Ascending aorta (tissue), 2 donors: Measurements from ENCODE around the gene TIPARP. TPM values are rescaled to one million over a fixed set of nuclear protein-coding genes. Genes with fewer than 3 reads are reported as not detected.

Source experiments
- DNase-seq, 2 donors: peaks; one replicate each; pipeline ENCODE4 v3.0.0-alpha.2; 2019; ENCODE audit warnings: low spot score in 2 of 2
- H3K27ac ChIP-seq, 2 donors: fragments of 200-600 bp; sonication (generic); one replicate each; pipeline ENCODE4 v1.5.1; 2016 to 2017; ENCODE audit warnings: mild to moderate bottlenecking in 1 of 2
- H3K27me3 ChIP-seq: fragments of 200-600 bp; sonication (generic); one replicate; pipeline ENCODE4 v1.5.1; 2017
- H3K36me3 ChIP-seq, 2 donors: fragments of 200-600 bp; sonication (generic); one replicate each; pipeline ENCODE4 v1.5.1; 2016
- H3K4me1 ChIP-seq, 2 donors: fragments of 200-600 bp; sonication (generic); one replicate each; pipeline ENCODE4 v1.5.1; 2016 to 2017; ENCODE audit warnings: mild to moderate bottlenecking in 1 of 2
- H3K4me3 ChIP-seq, 2 donors: fragments of 200-600 bp; sonication (generic); one replicate each; pipeline ENCODE4 v1.5.1; 2016 to 2017; ENCODE audit warnings: mild to moderate bottlenecking in 1 of 2
- H3K9me3 ChIP-seq, 2 donors: fragments of 200-600 bp; sonication (generic); one replicate each; pipeline ENCODE4 v1.5.1; 2016
- intact Hi-C: fragments of 100-400 bp; cut with DNase I; formaldehyde crosslinking; loops from one replicate; pipeline ENCODE4 v1.15.1; 2023
- total RNA-seq: library from RNA; depleted of rRNA; stranded (reverse); fragments of >200 nt; gene quantifications from one replicate; pipeline ENCODE4 v1.1.0, GENCODE V29; 2016
- TF ChIP-seq, protein P1 (sequence below), 3 experiments: fragments of 200-600 bp in 2 of 3; fragments of 450-650 bp in 1 of 3; sonication (generic) in 2 of 3; IDR thresholded peaks; one replicate each; pipeline ENCODE4 v1.5.1; 2016 to 2019; ENCODE audit warnings: antibody characterized with exemption in 3 of 3, mild to moderate bottlenecking in 1 of 3, moderate library complexity in 1 of 3

The TIPARP gene
- total RNA-seq, 1 donor from 2014 or later, result 7.2 TPM

- intact Hi-C loops, result no loop called here
- Histone ChIP-seq H3K36me3 (no peaks in the 10 kb centered on the region), H3K27me3 (no peaks in the 10 kb centered on the region), H3K9me3 (no peaks in the 10 kb centered on the region), H3K4me3 (no peak overlapping the region), H3K27ac (no peak overlapping the region), H3K4me1 (peaks cover 0 to 3% of the 10 kb centered on the region in 2 donors)
- no peak for DNase-seq
- TF ChIP-seq, protein P1, sequence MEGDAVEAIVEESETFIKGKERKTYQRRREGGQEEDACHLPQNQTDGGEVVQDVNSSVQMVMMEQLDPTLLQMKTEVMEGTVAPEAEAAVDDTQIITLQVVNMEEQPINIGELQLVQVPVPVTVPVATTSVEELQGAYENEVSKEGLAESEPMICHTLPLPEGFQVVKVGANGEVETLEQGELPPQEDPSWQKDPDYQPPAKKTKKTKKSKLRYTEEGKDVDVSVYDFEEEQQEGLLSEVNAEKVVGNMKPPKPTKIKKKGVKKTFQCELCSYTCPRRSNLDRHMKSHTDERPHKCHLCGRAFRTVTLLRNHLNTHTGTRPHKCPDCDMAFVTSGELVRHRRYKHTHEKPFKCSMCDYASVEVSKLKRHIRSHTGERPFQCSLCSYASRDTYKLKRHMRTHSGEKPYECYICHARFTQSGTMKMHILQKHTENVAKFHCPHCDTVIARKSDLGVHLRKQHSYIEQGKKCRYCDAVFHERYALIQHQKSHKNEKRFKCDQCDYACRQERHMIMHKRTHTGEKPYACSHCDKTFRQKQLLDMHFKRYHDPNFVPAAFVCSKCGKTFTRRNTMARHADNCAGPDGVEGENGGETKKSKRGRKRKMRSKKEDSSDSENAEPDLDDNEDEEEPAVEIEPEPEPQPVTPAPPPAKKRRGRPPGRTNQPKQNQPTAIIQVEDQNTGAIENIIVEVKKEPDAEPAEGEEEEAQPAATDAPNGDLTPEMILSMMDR (IDR thresholded peaks at IDR 0.05), result no peak
Measured at GRCh38 chr3:156635034-156635433, 39.4 kb upstream of the TIPARP start.

GRCh38 chr3:156635973-156636372 is 38.4 kb upstream of the TIPARP start:
- no peak overlapping the region for H3K4me3 ChIP-seq
- intact Hi-C loops, result no loop called here
- no peak for DNase-seq
- no peak overlapping the region for H3K27ac ChIP-seq
- TF ChIP-seq, protein P1 (IDR thresholded peaks at IDR 0.05), result no peak
- H3K27me3 ChIP-seq, result no peaks in the 10 kb centered on the region
- H3K9me3 ChIP-seq, result no peaks in the 10 kb centered on the region
- H3K4me1 ChIP-seq, result peaks cover 0 to 3% of the 10 kb centered on the region in 2 donors
- H3K36me3 ChIP-seq, result no peaks in the 10 kb centered on the region

- H3K9me3 ChIP-seq, result no peaks in the 10 kb centered on the region
- H3K4me1 ChIP-seq, result peaks cover 0 to 3% of the 10 kb centered on the region in 2 donors
- no peaks in the 10 kb centered on the region for H3K27me3 ChIP-seq
- no peak overlapping the region for H3K27ac ChIP-seq
- TF ChIP-seq, protein P1 (IDR thresholded peaks at IDR 0.05), result no peak
- no peak overlapping the region for H3K4me3 ChIP-seq
- DNase-seq, result no peak
- H3K36me3 ChIP-seq, result no peaks in the 10 kb centered on the region
- intact Hi-C loops, result no loop called here
Measured at GRCh38 chr3:156637480-156638022, 36.8 kb upstream of the TIPARP start.

GRCh38 chr3:156638271-156638670 is 36.1 kb upstream of the TIPARP start:
- H3K4me1 ChIP-seq, result peaks cover 0 to 3% of the 10 kb centered on the region in 2 donors
- H3K4me3 ChIP-seq, result no peak overlapping the region
- intact Hi-C loops, result no loop called here
- no peak for DNase-seq
- no peaks in the 10 kb centered on the region for H3K36me3 ChIP-seq
- H3K9me3 ChIP-seq, result no peaks in the 10 kb centered on the region
- TF ChIP-seq, protein P1 (IDR thresholded peaks at IDR 0.05), result no peak
- H3K27me3 ChIP-seq, result no peaks in the 10 kb centered on the region
- no peak overlapping the region for H3K27ac ChIP-seq

DNA sequence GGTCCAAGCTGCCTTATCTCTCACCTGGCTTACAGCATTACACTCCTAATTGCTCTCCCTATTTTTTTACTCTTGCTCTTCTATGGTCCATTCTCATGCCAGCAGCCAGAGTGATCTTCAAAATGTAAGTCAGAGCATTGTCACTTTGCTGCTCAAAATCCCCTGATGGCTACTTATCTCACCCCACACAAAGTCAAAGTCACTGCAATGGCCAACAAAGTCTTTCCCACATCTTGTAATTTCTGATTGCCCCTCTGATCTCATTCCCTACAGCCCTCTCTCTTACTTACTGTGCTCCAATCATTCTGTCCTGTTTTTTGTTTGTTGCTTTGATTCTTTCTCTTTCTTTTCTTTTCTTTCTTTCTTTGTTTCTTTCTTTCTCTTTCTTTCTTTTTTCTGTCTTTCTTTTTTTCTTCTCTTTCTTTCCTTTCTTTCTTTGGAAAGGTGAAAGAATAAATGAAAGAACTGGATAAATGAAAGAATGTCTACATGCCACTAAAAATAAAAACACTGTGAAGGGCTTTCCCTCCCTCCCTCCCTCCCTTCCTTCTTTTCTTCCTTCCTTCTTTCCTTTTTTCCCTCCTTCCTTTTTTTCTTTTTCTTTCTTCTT is 34.9 kb upstream of the TIPARP start:
- no peaks in the 10 kb centered on the region for H3K9me3 ChIP-seq
- no peak overlapping the region for H3K4me3 ChIP-seq
- TF ChIP-seq, protein P1 (IDR thresholded peaks at IDR 0.05), result no peak
- H3K27ac ChIP-seq, result no peak overlapping the region
- no peaks in the 10 kb centered on the region for H3K36me3 ChIP-seq
- intact Hi-C loops, result no loop called here
- H3K4me1 ChIP-seq, result no peaks in the 10 kb centered on the region
- no peaks in the 10 kb centered on the region for H3K27me3 ChIP-seq
- no peak for DNase-seq
